Measurements from ENCODE around the gene RGS6.
"Not testable (repeated sequence)": the region's sequence is repeated elsewhere in the genome, so short reads cannot be mapped to it uniquely, and the experiment has no call there.

Gene RGS6

GRCh38 chr14:72464226-72464625 is 532.0 kb downstream of the RGS6 start:
- DNase-seq = no peak

GRCh38 chr14:72466325-72466724 is 534.1 kb downstream of the RGS6 start:
- DNase-seq = no peak

GRCh38 chr14:72471346-72471745 is 539.1 kb downstream of the RGS6 start:
- no peak for DNase-seq

- no peak for DNase-seq
Measured at GRCh38 chr14:72472845-72473244, 540.6 kb downstream of the RGS6 start.

- no peak for DNase-seq
Measured at GRCh38 chr14:72476657-72477499, 544.6 kb downstream of the RGS6 start.

- not testable (repeated sequence) for DNase-seq
Measured at GRCh38 chr14:72477578-72477977, 545.3 kb downstream of the RGS6 start.

- DNase-seq = no peak
Measured at GRCh38 chr14:72478471-72478893, 546.3 kb downstream of the RGS6 start.

- DNase-seq = peak; percentile 25
Measured at GRCh38 chr14:72479461-72479931, 547.3 kb downstream of the RGS6 start.

GRCh38 chr14:72480464-72481243 is 548.4 kb downstream of the RGS6 start:
- peak; percentile 21 for DNase-seq

GRCh38 chr14:72483311-72483710 is 551.1 kb downstream of the RGS6 start:
- peak; percentile 66 for DNase-seq

- no peak for DNase-seq
Measured at GRCh38 chr14:72485695-72486094, 553.5 kb downstream of the RGS6 start.

- no peak for DNase-seq
Measured at GRCh38 chr14:72488514-72488913, 556.3 kb downstream of the RGS6 start.

GRCh38 chr14:72492196-72492595 is 560.0 kb downstream of the RGS6 start:
- no peak for DNase-seq

GRCh38 chr14:72495668-72496067 is 563.4 kb downstream of the RGS6 start:
- DNase-seq = no peak

GRCh38 chr14:72498646-72499045 is 566.4 kb downstream of the RGS6 start:
- no peak for DNase-seq

- no peak for DNase-seq
Measured at GRCh38 chr14:72499746-72500145, 567.5 kb downstream of the RGS6 start.

- no peak for DNase-seq
Measured at GRCh38 chr14:72500234-72500838, 568.1 kb downstream of the RGS6 start.

GRCh38 chr14:72501439-72501838 is 569.2 kb downstream of the RGS6 start:
- no peak for DNase-seq

- no peak for DNase-seq
Measured at GRCh38 chr14:72503271-72503670, 571.0 kb downstream of the RGS6 start.

GRCh38 chr14:72503696-72504368 is 571.6 kb downstream of the RGS6 start:
- DNase-seq = no peak

GRCh38 chr14:72510566-72510965 is 578.3 kb downstream of the RGS6 start:
- no peak for DNase-seq

- DNase-seq = no peak
Measured at GRCh38 chr14:72512281-72512680, 580.1 kb downstream of the RGS6 start.

- DNase-seq = no peak
Measured at GRCh38 chr14:72512925-72513324, 580.7 kb downstream of the RGS6 start.
